ENCODE measurements around the gene JPH3. TPM values are rescaled to one million over a fixed set of nuclear protein-coding genes. Genes with fewer than 3 reads are reported as not detected.

JPH3 gene
- total and polyA plus RNA-seq, 10 of the 15 experiments (the other 5 are each of a cell fraction or from before 2014, with no cell fraction given) = 0.05 TPM; not detected in 9

DNA sequence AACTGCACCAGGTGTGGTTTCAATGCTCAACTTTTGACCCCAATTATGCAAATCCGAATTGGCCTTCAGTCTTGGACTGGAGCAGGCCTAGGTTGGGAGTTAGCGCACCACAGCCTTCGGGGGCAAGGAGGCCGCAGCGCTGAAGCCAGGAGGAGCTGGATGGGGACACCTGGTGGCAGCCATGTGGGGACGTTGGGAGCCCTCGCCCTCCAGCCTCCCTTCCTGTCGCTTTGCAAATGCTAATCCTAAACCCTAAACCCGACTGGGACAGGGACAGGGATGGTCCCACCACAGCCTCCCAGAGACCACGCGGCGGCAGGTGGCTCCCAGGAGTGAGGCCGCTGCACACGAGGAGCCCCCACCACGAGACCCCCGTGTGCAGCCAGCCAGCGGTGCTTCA lies 104.8 kb downstream of the JPH3 start:
- POLR2A ChIA-PET = interaction anchor here (0.5 kb wide), 1 partner anchor 8 kb away, joined by 3 read pairs; no protein-coding TSS in a partner anchor
- WGBS (ENCODE audit: insufficient coverage, insufficient replicate concordance, low lambda C conversion rate, missing lambda C conversion rate) = 95% methylated on average over 17 of the region's 17 CpGs
- in situ Hi-C loops (cut with MboI) = no loop called here
- FAIRE-seq (no peak), DNase-seq (ENCODE audit: low read depth, low spot score) (no peak), ATAC-seq (no peak)
- CTCF ChIA-PET = no interaction called here
- no peak overlapping the region for H3K4me3 ChIP-seq
- SMC1A ChIA-PET (ENCODE audit: uncharacterized antibody, unreplicated experiment) = no interaction called here
- no peak overlapping the region for H3K9ac ChIP-seq (ENCODE audit: control insufficient read depth, insufficient read depth, low read length)
- no peaks in the 10 kb centered on the region for H3K27me3 ChIP-seq (replicated peaks in 1 of 2; ENCODE audit: control insufficient read depth in 2 of 2, insufficient read depth in 2 of 2, low read length in 1 of 2)
- RAD21 ChIA-PET (ENCODE audit: unreplicated experiment) = no interaction called here
- no TSS peak for BruUV-seq (replicated peaks)
- H4K20me1 ChIP-seq (ENCODE audit: control insufficient read depth, insufficient read depth) = no peaks in the 10 kb centered on the region
- H2AFZ ChIP-seq (ENCODE audit: control insufficient read depth, low read depth, low read length) = no peak overlapping the region
- no peaks in the 10 kb centered on the region for H3K9me3 ChIP-seq (replicated peaks; ENCODE audit: control insufficient read depth, insufficient read depth, low read length)
- no peaks in the 10 kb centered on the region for H3K79me2 ChIP-seq (ENCODE audit: control insufficient read depth, insufficient read depth, low read length)
- H3K36me3 ChIP-seq (ENCODE audit: control insufficient read depth in 2 of 2, insufficient read depth in 2 of 2, low read length in 1 of 2) = peaks cover 8 to 30% of the 10 kb centered on the region in 2 experiments; a peak in 3 of 4 replicates
- H3K4me1 ChIP-seq (ENCODE audit: control insufficient read depth, insufficient read depth, low read length) = peaks cover 16% of the 10 kb centered on the region
- H3K4me2 ChIP-seq (ENCODE audit: control insufficient read depth, insufficient read depth) = no peak overlapping the region
- intact Hi-C loops (cut with micrococcal nuclease; ENCODE audit: unreplicated experiment) = no loop called here
- no peak overlapping the region for H3K27ac ChIP-seq (ENCODE audit: control insufficient read depth, insufficient read depth)
- no peak for TF ChIP-seq ETV6 (conservative IDR thresholded peaks at IDR 0.05 in 1 of 2, IDR thresholded peaks at IDR 0.05 in 1 of 2; ENCODE audit: borderline replicate concordance in 1 of 2, low read depth in 1 of 2)
- TF ChIP-seq, protein P1, sequence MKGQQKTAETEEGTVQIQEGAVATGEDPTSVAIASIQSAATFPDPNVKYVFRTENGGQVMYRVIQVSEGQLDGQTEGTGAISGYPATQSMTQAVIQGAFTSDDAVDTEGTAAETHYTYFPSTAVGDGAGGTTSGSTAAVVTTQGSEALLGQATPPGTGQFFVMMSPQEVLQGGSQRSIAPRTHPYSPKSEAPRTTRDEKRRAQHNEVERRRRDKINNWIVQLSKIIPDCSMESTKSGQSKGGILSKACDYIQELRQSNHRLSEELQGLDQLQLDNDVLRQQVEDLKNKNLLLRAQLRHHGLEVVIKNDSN (IDR thresholded peaks at IDR 0.05; ENCODE audit: borderline replicate concordance, extremely low read length, insufficient read depth, low read depth, low read length) = no peak
- no peak for TF ChIP-seq MEF2B (IDR thresholded peaks at IDR 0.05; ENCODE audit: partially characterized antibody, poor library complexity, severe bottlenecking)
- TF ChIP-seq NFYB (IDR thresholded peaks at IDR 0.05; ENCODE audit: insufficient read depth, low read depth, low read length) = no peak
- no peak for TF ChIP-seq EED (IDR thresholded peaks at IDR 0.05; ENCODE audit: low read depth)
- TF ChIP-seq CBX5 (IDR thresholded peaks at IDR 0.05; ENCODE audit: low read depth) = no peak
- TF ChIP-seq, protein P2, sequence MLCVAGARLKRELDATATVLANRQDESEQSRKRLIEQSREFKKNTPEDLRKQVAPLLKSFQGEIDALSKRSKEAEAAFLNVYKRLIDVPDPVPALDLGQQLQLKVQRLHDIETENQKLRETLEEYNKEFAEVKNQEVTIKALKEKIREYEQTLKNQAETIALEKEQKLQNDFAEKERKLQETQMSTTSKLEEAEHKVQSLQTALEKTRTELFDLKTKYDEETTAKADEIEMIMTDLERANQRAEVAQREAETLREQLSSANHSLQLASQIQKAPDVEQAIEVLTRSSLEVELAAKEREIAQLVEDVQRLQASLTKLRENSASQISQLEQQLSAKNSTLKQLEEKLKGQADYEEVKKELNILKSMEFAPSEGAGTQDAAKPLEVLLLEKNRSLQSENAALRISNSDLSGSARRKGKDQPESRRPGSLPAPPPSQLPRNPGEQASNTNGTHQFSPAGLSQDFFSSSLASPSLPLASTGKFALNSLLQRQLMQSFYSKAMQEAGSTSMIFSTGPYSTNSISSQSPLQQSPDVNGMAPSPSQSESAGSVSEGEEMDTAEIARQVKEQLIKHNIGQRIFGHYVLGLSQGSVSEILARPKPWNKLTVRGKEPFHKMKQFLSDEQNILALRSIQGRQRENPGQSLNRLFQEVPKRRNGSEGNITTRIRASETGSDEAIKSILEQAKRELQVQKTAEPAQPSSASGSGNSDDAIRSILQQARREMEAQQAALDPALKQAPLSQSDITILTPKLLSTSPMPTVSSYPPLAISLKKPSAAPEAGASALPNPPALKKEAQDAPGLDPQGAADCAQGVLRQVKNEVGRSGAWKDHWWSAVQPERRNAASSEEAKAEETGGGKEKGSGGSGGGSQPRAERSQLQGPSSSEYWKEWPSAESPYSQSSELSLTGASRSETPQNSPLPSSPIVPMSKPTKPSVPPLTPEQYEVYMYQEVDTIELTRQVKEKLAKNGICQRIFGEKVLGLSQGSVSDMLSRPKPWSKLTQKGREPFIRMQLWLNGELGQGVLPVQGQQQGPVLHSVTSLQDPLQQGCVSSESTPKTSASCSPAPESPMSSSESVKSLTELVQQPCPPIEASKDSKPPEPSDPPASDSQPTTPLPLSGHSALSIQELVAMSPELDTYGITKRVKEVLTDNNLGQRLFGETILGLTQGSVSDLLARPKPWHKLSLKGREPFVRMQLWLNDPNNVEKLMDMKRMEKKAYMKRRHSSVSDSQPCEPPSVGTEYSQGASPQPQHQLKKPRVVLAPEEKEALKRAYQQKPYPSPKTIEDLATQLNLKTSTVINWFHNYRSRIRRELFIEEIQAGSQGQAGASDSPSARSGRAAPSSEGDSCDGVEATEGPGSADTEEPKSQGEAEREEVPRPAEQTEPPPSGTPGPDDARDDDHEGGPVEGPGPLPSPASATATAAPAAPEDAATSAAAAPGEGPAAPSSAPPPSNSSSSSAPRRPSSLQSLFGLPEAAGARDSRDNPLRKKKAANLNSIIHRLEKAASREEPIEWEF (IDR thresholded peaks at IDR 0.05; ENCODE audit: insufficient replicate concordance, low read depth, low read length) = no peak
- no peak for TF ChIP-seq ZNF384 (IDR thresholded peaks at IDR 0.05; ENCODE audit: borderline replicate concordance, low read depth, low read length)
- TF ChIP-seq STAT1 (conservative IDR thresholded peaks at IDR 0.05) = no peak
- TF ChIP-seq LARP7 (IDR thresholded peaks at IDR 0.05) = no peak
- TF ChIP-seq, protein P3, sequence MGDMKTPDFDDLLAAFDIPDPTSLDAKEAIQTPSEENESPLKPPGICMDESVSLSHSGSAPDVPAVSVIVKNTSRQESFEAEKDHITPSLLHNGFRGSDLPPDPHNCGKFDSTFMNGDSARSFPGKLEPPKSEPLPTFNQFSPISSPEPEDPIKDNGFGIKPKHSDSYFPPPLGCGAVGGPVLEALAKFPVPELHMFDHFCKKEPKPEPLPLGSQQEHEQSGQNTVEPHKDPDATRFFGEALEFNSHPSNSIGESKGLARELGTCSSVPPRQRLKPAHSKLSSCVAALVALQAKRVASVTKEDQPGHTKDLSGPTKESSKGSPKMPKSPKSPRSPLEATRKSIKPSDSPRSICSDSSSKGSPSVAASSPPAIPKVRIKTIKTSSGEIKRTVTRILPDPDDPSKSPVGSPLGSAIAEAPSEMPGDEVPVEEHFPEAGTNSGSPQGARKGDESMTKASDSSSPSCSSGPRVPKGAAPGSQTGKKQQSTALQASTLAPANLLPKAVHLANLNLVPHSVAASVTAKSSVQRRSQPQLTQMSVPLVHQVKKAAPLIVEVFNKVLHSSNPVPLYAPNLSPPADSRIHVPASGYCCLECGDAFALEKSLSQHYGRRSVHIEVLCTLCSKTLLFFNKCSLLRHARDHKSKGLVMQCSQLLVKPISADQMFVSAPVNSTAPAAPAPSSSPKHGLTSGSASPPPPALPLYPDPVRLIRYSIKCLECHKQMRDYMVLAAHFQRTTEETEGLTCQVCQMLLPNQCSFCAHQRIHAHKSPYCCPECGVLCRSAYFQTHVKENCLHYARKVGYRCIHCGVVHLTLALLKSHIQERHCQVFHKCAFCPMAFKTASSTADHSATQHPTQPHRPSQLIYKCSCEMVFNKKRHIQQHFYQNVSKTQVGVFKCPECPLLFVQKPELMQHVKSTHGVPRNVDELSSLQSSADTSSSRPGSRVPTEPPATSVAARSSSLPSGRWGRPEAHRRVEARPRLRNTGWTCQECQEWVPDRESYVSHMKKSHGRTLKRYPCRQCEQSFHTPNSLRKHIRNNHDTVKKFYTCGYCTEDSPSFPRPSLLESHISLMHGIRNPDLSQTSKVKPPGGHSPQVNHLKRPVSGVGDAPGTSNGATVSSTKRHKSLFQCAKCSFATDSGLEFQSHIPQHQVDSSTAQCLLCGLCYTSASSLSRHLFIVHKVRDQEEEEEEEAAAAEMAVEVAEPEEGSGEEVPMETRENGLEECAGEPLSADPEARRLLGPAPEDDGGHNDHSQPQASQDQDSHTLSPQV (IDR thresholded peaks at IDR 0.05) = no peak
- TF ChIP-seq JUNB (IDR thresholded peaks at IDR 0.05) = no peak
- TF ChIP-seq RBBP5 (conservative IDR thresholded peaks at IDR 0.05) = no peak

Measured in GM12878 (cell line).